CD4-positive, alpha-beta T cell treated with Interleukin-4 for 4 hours (primary cell): ENCODE results near the gene NGLY1.
A peak's percentile ranks its signal among the peaks of the same experiment; 100 is the strongest.

Source experiments
- DNase-seq: peaks from one replicate; pipeline ENCODE4 v3.0.0-alpha.2; 2020

NGLY1 gene, protein sequence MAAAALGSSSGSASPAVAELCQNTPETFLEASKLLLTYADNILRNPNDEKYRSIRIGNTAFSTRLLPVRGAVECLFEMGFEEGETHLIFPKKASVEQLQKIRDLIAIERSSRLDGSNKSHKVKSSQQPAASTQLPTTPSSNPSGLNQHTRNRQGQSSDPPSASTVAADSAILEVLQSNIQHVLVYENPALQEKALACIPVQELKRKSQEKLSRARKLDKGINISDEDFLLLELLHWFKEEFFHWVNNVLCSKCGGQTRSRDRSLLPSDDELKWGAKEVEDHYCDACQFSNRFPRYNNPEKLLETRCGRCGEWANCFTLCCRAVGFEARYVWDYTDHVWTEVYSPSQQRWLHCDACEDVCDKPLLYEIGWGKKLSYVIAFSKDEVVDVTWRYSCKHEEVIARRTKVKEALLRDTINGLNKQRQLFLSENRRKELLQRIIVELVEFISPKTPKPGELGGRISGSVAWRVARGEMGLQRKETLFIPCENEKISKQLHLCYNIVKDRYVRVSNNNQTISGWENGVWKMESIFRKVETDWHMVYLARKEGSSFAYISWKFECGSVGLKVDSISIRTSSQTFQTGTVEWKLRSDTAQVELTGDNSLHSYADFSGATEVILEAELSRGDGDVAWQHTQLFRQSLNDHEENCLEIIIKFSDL

DNA sequence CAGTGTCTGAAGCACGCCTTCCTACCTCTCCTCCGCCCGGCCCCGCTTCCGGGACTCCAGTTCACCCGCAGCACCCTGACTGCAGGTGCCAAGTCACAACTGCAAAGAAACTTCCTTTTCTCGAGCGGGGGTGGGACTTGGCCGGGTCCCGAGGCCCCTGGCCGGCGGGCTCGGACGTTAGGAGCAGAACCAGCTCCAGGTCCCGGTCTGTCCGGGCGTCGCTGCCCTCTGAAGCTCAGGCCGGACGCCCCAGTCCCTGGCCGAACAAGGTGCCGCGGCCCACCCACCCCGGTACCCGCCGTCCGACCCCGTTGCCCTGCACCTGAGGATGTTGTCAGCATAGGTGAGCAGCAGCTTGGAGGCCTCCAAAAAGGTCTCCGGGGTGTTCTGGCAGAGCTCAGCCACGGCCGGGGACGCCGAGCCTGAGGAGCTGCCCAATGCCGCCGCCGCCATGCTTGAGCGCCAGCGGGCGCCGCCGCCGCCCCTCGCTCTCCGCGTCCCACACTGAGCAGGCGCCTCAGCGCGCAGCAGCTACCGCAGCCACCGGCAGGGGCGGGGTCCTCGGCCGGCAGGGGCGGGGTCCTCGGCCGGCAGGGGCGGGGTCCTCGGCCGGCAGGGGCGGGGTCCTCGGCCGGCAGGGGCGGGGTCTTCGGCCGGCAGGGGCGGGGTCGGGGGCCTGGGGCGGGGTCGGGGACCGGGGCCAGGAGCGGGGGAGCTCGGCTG is at the start of gene NGLY1:
Gene NGLY1, minus strand, starts transcription at position 506 of the 723 bp plus-strand sequence. Its CDS starts 53 bp downstream, at position 453.
- peak; percentile 81 for DNase-seq

DNA sequence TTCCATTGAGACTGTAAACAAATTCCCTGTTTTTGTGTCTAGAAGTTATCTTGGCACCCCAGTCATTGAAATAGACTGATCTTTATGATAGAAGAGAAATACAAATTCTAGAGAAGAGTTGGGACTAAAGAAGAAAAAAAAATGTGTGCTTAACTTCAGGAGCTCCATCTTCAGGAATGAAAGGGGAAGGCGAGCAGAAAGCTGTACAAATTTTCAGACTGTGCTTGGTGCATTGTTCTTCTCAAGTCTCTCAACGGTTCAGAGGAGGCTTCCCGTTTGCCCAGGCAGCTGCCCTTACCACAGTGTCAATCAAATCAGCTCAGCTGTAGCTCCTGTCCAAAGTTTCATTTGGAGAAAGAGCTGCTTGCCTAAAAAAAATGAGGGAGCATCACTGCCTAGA is 48.3 kb upstream of the NGLY1 start:
- DNase-seq, result no peak

DNA sequence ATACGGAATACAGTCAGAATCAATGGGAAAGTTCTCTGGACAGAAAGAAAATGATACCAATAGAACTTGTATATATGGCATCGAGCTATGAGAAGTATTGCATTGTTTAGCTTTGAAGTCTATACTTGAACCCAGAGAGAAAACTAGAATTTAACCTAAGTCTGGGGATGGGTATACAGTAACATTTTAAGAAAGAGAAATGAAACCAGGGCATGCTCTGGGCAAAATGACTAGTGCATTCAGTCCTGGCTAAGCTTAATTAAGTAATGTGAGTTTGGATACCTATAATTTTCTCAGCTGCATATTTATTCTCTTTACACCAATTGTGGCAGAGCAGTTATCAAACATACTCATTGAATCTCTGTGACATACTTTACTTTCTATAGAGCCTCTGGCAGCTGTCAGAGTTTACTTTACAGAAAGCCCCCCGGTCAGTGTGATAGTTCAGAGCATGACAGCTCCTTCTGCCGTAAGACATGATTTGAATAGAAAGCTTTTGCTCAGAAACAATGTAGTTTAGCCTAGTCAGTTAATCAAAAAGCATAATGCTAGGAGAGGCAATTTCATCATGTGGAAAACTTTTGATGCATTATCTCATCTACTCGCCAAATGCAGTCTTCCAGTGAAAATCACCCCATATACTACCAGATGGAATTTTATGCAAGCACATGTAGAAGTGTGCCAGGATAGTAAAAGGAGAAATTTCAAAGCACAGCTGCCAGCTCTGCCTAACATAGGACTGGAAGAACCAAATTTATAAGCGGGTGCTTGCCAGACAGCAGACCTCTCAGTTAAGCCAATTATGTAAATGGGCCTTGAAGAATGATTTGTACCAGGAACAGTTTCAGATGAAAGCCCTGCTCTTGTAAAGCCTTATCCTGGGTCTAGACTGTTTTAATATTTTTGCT is 47.4 kb upstream of the NGLY1 start:
- DNase-seq, result no peak

DNA sequence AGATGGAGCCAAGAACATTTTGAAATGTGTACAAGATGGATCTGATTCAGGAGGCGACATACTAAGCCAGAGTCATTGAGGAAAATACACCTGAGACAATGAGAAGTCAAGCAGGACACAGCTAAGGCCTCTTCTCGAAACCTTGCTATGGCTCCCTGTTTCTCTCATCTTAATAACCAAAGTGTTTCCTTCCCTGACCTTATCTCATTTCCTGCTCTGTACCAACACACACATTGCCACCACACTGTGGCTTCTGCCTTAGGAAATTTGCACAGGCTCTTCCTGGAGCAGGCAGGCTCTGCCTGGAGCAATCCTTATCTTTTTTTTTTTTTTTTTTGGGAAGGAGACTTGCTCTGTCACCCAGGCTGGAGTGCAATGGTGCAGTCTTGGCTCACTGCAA is 43.3 kb upstream of the NGLY1 start:
- no peak for DNase-seq

DNA sequence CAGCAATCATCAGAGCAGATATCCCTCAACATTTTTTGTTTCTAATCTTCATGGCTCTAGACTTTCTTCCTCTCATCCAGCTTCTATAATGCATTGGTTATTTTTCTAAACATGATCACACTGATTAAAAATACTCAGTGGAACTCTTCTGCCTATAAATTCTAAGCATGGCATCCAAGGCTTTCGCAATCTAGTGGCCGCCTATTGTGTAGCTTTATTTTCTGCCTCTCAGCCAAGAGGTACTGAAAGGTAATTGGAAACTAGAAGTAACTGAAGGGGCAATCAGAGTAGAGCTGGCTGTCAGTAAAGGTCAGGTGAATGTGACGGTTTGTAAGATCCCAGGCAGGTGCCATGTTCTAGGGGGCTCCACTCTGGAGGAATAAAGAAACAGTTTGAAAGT is 40.1 kb upstream of the NGLY1 start:
- DNase-seq, result no peak

DNA sequence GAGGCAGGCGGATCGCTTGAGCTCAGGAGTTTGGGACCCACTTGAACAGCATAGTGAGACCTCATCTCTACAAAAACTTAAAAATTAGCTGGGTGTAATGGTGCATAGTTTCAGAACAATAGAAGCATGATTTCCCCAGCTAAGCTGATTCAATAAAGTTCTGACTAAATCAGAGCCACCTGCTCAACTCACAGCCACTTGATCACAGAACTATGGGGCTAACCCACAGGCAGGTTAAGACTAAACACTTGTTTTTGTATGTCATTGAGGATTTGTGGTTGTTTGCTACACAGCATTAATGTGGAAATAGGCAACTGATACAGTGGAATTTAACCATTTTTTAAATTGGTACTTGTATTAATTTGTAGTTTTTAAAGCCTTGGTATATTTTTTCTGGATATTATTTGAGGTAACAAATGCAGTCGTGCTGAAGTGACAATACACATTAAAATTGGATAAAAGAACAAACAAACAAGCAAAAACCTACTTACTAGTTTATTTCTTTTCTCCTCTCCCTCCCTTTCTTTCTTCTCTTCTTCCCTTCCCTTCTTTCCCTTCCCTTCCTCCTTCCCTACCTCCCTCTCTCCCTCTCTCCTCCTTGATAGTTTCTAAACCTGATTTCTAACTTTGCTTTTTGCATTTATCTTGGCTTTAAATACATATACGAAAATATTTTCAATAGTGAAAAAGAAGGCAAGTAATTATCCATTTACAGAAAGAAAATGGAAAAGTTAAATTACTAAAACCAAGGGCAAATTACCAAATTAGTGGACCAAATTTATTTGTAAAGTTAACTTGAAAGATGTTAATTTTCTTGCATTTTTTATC is 38.7 kb upstream of the NGLY1 start:
- DNase-seq, result no peak

DNA sequence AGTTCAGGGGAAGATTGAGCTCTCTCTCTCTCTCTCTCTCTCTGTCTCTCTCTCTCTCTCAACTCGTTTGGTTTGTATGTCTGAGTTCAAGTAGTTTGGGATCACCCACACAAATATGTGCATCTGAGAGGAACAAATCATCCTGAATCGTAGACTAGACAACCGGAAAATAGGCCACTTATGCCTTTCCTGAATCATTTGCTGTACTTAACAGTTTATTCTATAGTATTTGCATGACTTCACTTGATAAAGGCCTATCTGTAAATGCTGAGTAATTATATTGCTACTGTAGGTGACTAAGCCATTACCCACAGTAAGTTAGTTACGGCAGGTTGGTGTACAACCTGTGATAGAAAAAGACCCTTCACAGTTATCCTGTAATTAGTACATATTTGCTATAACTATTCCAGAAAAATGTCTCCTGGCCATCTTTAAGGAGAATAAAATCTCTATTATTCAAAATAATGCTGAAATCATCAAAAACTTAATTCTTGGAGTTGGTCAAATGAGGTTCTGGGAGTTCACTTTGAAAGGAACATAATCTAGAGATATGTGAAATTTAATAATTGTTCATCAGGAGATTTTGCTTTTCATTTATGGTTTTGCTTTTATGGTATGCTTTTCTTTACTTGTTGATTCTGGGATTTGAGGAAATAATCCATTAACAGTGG is 37.7 kb upstream of the NGLY1 start:
- no peak for DNase-seq

DNA sequence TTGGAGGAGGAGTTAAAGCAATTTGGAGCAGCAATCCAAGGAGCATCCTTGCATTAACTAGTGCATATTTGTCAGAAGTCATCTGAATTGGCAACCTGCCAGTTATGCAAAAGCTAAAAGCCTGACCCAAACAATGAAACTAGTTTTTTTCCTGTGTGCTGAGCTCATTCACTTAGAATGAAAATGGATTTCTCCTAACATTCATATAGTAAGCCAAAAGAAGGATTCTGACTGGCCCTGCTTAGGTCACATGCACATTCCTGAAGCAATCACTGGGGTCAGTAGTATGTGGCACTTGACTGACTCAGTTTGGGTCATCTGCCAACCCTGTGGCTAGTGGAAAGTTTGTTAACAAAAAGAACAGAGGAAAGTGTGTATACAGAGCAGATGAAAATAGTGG is 37.1 kb upstream of the NGLY1 start:
- DNase-seq, result no peak

DNA sequence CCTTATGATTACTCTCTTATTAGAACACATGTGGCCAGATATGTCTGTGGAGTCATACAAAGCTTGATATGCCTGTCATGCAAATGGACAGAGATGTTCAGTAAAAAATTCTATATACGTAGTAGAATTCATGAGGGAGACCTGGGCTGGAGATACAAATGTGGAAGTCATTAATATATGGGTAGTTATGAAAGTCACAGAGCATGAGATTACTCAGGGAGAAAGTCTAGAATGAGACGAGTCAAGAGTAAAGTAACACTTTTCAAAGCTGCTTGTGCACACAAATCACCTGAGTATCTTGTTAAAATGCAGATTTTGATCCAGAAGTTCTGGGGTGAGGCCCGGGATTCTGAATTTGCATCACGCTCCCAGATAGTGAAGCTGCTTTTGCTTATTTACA is 35.1 kb upstream of the NGLY1 start:
- no peak for DNase-seq

DNA sequence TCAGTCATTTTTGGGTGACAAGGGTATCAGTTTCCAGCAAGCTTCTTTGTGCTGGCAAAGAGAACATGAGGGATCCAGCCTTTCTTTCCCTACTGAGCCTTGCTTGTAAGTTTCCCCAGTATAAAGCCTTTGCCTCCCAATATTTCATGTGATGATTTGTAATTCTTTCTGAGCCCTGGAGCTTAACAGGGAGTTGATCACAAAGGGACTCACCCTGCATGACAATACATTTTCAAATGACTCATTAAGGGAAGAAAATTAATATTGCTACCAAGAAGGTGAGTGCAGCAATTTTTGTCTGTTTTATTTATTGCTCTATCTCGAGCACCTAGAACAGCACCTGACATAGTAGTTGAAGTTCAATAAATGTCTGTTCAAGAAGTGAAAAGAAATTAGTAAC is 34.4 kb upstream of the NGLY1 start:
- DNase-seq, result no peak

DNA sequence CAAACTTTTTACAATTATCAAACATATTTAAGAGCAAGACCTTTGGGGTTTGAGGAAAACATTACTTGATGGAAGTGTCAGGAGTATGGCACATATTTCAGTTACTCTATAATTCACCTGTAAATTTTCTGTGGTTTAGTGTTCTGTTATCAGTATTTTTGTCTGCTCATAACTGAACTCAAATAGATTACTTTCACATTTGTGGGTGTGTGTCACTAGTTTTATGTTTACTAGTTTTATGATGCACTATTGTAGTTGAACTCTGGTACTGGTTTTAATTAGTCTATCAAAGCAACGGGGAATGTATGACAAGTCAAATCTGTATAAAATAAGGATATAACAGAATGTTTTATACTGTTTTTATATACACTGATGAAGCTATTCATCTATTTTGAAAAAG is 33.9 kb upstream of the NGLY1 start:
- DNase-seq, result no peak

DNA sequence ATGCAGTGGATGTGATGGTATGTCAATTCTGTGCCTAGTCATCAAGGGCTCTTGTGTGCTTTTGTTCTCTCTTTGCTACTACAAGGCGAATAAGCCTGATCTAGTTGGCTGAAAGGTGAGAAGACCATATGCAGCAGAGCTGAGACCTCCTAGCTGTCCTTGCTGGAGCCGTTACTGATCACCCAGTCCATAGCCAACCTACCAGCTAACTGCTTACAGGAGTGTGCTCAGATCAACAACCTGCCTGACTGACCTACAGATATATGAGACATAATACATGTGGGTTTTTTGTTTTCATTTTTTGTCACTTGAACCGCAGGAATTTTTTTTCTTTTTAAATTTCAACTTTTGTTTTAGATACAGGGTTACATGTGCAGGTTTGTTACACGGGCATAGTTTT is 29.4 kb upstream of the NGLY1 start:
- DNase-seq, result no peak

DNA sequence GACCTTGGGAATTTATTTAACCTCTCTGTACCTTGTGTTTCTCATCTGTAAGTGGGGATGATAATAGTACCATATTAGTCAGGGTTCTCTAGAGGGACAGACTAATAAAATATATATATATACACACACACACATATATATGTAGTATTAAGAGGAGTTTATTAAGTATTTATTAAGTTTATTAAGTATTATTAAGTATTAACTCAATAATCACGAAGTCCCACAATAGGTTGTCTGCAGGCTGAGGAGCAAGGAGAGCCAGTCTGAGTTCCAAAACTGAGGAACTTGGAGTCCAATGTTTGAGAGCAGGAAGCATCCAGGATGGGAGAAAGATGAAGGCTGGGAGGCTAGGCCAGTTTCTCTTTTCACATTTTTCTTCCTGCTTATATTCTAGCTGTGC is 21.4 kb upstream of the NGLY1 start:
- no peak for DNase-seq

DNA sequence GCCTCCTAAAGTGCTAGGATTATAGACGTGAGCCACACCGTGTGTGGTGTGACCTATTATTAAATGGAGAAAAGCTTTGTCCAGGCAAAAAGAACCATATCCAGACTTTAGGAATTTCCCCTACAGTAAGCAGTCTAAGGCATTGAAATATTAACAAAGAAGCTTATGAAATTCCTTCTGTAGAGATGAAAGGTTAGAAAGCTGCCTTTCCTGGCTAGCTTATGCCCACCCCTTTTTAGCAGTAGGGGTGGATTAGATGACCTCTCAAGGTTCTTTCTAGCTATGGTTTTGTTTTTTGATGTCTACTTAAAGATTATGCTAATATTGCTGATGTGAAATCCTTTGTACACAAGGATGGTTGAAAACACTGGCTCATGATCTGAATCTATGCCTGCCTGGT is 20.6 kb upstream of the NGLY1 start:
- DNase-seq, result no peak

DNA sequence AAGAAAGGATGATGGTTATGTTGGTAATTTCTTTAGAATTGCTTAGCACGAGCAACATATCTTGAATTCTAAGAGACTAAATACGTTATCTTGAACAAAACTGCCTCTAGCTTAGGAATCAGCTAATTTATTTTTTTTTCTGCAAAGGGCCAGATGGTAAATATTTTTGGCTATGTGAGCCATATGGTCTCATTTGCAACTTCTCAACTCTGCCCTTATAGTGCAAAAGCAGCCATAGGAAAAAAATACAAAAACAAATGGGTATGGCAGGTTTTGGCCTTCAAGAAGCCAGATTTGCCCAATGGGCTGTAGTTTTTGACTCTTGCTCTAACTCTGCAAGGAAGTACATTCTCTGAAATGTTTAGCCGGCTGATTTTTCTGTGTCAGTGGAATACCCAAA is 18.5 kb upstream of the NGLY1 start:
- no peak for DNase-seq

DNA sequence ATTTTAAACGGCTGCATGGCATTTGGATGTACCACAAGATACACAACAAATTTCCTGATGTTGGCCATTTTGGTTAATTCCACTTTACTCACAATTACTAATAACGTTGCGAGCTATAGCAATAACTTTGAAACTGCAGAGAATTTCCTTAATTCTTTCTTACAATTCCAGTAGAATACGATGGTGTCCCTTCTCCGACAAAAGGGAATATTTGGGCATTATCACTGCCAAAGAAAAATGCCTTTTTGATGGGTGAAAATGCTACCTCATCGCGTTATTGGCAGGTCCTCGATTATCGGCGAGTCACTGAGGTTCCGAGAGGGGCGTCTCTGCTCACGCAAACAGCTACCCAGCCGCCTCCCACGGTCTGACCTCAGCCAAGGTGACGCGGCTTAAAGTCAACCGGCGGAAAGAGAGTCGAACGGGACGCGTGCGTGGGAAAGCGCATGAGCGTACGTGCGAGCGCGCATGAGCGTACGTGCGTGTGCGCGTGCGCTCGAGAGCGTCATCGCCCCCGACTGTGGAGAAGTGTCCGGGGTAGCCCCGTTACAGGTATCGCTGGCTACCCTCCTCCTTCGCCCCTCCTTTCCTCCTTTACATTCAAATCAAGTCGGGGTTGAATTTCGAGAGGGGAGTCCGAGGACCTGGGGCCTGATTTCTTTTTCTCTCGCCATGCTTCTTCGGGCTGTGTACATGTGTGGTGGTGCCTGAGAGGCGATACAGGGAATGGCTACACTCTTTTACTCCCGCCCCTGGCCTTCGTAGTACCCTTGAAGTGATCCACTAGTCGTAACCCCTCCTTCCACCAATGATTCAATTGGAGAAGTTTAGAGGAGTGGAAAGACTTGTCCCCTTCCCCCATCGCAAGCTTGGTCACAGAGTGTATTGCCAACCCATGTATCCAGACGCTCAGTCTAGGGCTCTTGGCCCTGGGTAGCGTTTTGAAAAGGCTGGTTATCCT is 6.6 kb upstream of the NGLY1 start, which contains the start of gene OXSM:
Gene OXSM, plus strand, starts transcription at position 495 of the 961 bp plus-strand sequence. CDS start 931 bp downstream, outside the sequence.
- DNase-seq, result peak; percentile 90

DNA sequence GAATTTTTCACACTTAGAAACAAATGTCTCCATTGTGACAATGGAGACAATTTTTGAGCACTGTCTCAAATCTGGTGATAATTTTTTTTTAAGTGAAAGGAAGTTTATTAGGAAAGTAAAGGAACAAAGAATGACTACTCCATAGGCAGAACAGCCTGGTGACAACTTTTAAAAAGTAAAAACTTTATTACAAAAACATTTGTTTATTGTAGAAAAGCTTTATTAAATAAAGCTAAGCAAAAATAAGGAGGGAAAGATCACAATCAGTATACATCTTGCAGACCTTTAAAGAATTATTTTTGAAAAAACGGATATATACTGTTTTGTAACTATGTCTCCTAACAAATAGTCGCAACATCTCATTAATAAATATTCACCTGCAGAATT is 6.0 kb upstream of the NGLY1 start:
- DNase-seq, result no peak

DNA sequence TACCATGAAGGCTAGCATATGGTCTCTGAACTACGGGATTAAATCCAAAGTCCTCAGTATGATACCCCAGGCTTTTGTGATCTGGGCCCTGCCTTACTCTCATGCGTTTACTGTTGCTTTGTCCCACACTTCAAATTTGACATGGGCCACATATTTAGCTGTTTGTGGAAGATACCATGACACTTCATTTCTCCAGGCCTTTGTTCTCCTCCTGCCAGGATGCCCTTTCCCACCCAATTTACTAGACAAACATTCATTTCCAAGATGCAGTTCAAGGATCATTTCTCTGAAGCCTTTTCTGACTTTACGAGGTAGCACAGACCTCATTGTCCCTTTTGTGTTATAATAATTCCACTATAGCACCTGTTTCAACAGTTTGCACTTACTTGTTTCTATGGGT is 4.4 kb upstream of the NGLY1 start:
- no peak for DNase-seq

DNA sequence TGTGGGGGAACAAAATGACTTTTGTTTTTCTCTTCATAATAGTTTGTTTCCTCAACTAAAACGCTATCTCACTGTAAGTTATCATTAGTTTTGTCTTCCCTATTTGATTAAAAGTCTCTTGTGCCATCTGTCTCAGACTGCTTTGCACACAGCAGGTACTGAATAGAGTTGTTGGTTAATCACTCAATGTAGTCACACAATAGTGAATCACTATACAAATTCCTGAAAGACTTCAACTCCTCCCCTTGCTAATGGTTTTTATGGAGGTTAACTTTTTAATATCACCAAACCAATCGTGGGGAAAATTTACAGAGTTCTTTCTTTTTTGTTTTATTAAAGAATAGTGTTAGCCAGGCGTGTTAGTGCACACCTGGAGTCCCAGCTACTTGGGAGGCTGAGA is 2.6 kb upstream of the NGLY1 start:
- no peak for DNase-seq

DNA sequence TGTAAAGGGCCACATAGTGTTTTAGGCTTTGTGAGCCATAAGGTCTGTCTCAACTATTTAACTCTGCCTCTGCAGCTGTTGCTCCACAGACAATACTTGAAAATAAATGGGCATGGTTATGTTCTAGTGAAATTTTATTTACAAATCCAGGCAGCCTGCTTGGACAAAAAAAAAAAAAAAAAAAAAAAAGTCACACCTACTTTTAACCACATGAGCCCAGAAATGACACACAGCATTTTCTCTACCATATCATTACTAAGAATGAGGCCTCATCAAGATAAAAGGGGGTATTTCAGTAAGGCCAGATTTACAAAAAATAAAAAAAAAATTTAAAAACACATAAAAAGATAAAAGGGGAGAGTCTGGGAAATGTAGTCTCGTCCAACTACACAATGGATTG is 1.7 kb upstream of the NGLY1 start:
- no peak for DNase-seq
